Vagina (tissue), 2 donors: ENCODE results near the gene COX14. TPM values are rescaled to one million over a fixed set of nuclear protein-coding genes. Genes with fewer than 3 reads are reported as not detected.
"Not testable (repeated sequence)": the region's sequence is repeated elsewhere in the genome, so short reads cannot be mapped to it uniquely, and the experiment has no call there.

Experiments
- DNase-seq, 2 donors: peaks; one replicate each; pipeline ENCODE4 v3.0.0-alpha.2; 2017; ENCODE audit errors: extremely low spot score in 2 of 2
- H3K27ac ChIP-seq: fragments of 200-600 bp; sonication (generic); one replicate; pipeline ENCODE4 v1.5.1; 2019
- H3K27me3 ChIP-seq: fragments of 200-600 bp; sonication (generic); one replicate; pipeline ENCODE4 v1.5.1; 2019
- H3K36me3 ChIP-seq, 2 donors: fragments of 200-600 bp; sonication (generic); one replicate each; pipeline ENCODE4 v1.5.1; 2017 to 2019
- H3K4me1 ChIP-seq: fragments of 200-600 bp; sonication (generic); one replicate; pipeline ENCODE4 v1.5.1; 2019
- H3K4me3 ChIP-seq, 2 donors: fragments of 200-600 bp; sonication (generic); 1 replicate in 1 of 2; 2 replicates in 1 of 2; pipeline ENCODE4 v1.5.1; 2016 to 2019
- H3K9me3 ChIP-seq: fragments of 200-600 bp; sonication (generic); one replicate; pipeline ENCODE4 v1.5.1; 2019
- POLR2A ChIP-seq, 2 donors: fragments of 450-650 bp; IDR thresholded peaks; one replicate each; pipeline ENCODE4 v1.6.1; 2017; ENCODE audit warnings: antibody characterized with exemption in 2 of 2, mild to moderate bottlenecking in 2 of 2, moderate library complexity in 2 of 2
- POLR2AphosphoS5 ChIP-seq, 2 donors: sonication (generic); formaldehyde crosslinking; IDR thresholded peaks; one replicate each; pipeline ENCODE4 v1.9.0; 2017; ENCODE audit warnings: antibody characterized with exemption in 2 of 2, mild to moderate bottlenecking in 2 of 2, low read depth in 1 of 2; ENCODE audit not compliant: insufficient read depth in 1 of 2
- intact Hi-C: fragments of 100-400 bp; cut with DNase I; formaldehyde crosslinking; loops from one replicate; pipeline ENCODE4 v1.15.1; 2023
- total RNA-seq: library from RNA; depleted of rRNA; stranded (reverse); fragments of >200 nt; gene quantifications from one replicate; pipeline ENCODE4 v1.2.3, GENCODE V29; 2016
- TF ChIP-seq, protein P1 (sequence below), 3 experiments: fragments of 450-650 bp in 2 of 3; fragments of 200-600 bp in 1 of 3; sonication (generic) in 1 of 3; IDR thresholded peaks; one replicate each; pipeline ENCODE4 v1.5.1; 2017 to 2019; ENCODE audit warnings: antibody characterized with exemption in 3 of 3, mild to moderate bottlenecking in 2 of 3, moderate library complexity in 2 of 3

The COX14 gene
- total RNA-seq, 1 donor from 2014 or later = 74.4 TPM

GRCh38 chr12:50078281-50078680 lies 33.8 kb upstream of the COX14 start:
- intact Hi-C loops = loop anchor here (10.0 kb wide), 2 partner anchors 213 to 237 kb away; no protein-coding TSS in a partner anchor
- Histone ChIP-seq H3K4me3 (no peak overlapping the region), H3K9me3 (no peaks in the 10 kb centered on the region), H3K27ac (no peak overlapping the region), H3K27me3 (no peaks in the 10 kb centered on the region), H3K4me1 (peaks cover 16% of the 10 kb centered on the region), H3K36me3 (no peaks in the 10 kb centered on the region)
- DNase-seq = no peak
- TF ChIP-seq, protein P1, sequence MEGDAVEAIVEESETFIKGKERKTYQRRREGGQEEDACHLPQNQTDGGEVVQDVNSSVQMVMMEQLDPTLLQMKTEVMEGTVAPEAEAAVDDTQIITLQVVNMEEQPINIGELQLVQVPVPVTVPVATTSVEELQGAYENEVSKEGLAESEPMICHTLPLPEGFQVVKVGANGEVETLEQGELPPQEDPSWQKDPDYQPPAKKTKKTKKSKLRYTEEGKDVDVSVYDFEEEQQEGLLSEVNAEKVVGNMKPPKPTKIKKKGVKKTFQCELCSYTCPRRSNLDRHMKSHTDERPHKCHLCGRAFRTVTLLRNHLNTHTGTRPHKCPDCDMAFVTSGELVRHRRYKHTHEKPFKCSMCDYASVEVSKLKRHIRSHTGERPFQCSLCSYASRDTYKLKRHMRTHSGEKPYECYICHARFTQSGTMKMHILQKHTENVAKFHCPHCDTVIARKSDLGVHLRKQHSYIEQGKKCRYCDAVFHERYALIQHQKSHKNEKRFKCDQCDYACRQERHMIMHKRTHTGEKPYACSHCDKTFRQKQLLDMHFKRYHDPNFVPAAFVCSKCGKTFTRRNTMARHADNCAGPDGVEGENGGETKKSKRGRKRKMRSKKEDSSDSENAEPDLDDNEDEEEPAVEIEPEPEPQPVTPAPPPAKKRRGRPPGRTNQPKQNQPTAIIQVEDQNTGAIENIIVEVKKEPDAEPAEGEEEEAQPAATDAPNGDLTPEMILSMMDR (IDR thresholded peaks at IDR 0.05) = no peak
- no peak for TF ChIP-seq POLR2AphosphoS5 (IDR thresholded peaks at IDR 0.05; ENCODE audit: insufficient read depth in 1 of 2, low read depth in 1 of 2)

DNA sequence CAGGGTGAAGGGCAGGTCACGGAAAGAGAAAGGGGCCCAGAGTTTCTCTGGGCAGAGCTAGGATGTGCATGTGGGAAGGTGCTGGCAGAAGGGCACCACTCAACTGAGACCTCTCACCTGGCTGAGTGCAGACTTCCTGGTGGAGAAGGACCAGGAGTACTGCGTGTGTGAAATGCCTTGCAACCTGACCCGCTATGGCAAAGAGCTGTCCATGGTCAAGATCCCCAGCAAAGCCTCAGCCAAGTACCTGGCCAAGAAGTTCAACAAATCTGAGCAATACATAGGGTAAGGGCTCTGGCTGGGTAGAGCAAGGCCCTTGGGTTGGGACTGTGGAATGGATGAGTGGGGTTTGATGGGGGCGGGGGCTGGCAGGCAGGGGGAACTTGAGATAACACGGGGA lies 32.3 kb upstream of the COX14 start:
- no peak for DNase-seq
- H3K9me3 ChIP-seq = no peaks in the 10 kb centered on the region
- no peak overlapping the region for H3K27ac ChIP-seq
- no peaks in the 10 kb centered on the region for H3K36me3 ChIP-seq
- TF ChIP-seq POLR2A (IDR thresholded peaks at IDR 0.05) (no peak), POLR2AphosphoS5 (IDR thresholded peaks at IDR 0.05; ENCODE audit: insufficient read depth in 1 of 2, low read depth in 1 of 2) (no peak)
- TF ChIP-seq, protein P1 (IDR thresholded peaks at IDR 0.05) = no peak
- intact Hi-C loops = loop anchor here (10.0 kb wide), 2 partner anchors 215 to 235 kb away; no protein-coding TSS in a partner anchor
- no peaks in the 10 kb centered on the region for H3K27me3 ChIP-seq
- H3K4me1 ChIP-seq = peaks cover 25% of the 10 kb centered on the region
- H3K4me3 ChIP-seq = no peak overlapping the region

GRCh38 chr12:50081096-50081808 lies 30.8 kb upstream of the COX14 start:
- Histone ChIP-seq H3K27me3 (no peaks in the 10 kb centered on the region), H3K27ac (no peak overlapping the region), H3K4me3 (peak overlapping the region in 1 of 2 donors; percentile 11), H3K4me1 (peaks cover 29% of the 10 kb centered on the region), H3K9me3 (no peaks in the 10 kb centered on the region), H3K36me3 (no peaks in the 10 kb centered on the region)
- no peak for TF ChIP-seq POLR2A (IDR thresholded peaks at IDR 0.05)
- TF ChIP-seq POLR2AphosphoS5 (IDR thresholded peaks at IDR 0.05; ENCODE audit: insufficient read depth in 1 of 2, low read depth in 1 of 2) = no peak
- no peak for DNase-seq
- intact Hi-C loops = no loop called here

- Histone ChIP-seq H3K4me3 (no peak overlapping the region), H3K36me3 (peaks cover 0 to 11% of the 10 kb centered on the region in 2 donors), H3K9me3 (no peaks in the 10 kb centered on the region), H3K27me3 (no peaks in the 10 kb centered on the region), H3K27ac (no peak overlapping the region), H3K4me1 (peaks cover 29% of the 10 kb centered on the region)
- intact Hi-C loops = no loop called here
- TF ChIP-seq, protein P1 (IDR thresholded peaks at IDR 0.05) = no peak
- TF ChIP-seq POLR2AphosphoS5 (IDR thresholded peaks at IDR 0.05; ENCODE audit: insufficient read depth in 1 of 2, low read depth in 1 of 2) (no peak), POLR2A (IDR thresholded peaks at IDR 0.05) (no peak)
- DNase-seq = no peak
Observed at GRCh38 chr12:50082644-50083043, 29.4 kb upstream of the COX14 start.

DNA sequence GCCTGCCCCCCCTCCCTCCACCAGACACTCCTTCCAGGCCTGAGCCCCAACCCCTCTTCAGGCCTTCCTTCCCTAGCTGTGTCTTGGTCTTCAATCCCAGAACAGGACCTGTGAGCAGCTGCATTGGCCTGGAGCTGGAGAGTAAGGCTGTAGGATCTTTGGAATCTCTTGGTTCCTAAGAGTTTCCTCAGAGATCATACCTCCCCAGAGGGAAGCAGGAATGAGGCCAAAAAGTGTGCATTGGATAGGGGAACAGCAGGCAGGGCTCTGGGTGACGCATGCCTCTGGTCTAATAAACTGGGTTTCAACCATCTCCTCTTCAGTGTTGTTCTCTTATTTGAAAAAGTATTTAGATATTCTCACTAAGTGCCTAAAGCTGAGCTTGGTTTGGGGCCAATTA lies 28.7 kb upstream of the COX14 start:
- TF ChIP-seq POLR2A (IDR thresholded peaks at IDR 0.05) (no peak), POLR2AphosphoS5 (IDR thresholded peaks at IDR 0.05; ENCODE audit: insufficient read depth in 1 of 2, low read depth in 1 of 2) (no peak)
- TF ChIP-seq, protein P1 (IDR thresholded peaks at IDR 0.05) = no peak

GRCh38 chr12:50084409-50084774 lies 27.6 kb upstream of the COX14 start:
- DNase-seq, H3K27me3 ChIP-seq, H3K9me3 ChIP-seq, intact Hi-C loops: not testable (repeated sequence)
- peak overlapping the region; percentile 85 to 93 for H3K4me3 ChIP-seq
- H3K36me3 ChIP-seq = peaks cover 0 to 28% of the 10 kb centered on the region in 2 donors
- H3K4me1 ChIP-seq = peaks cover 29% of the 10 kb centered on the region
- peak overlapping the region; percentile 96 for H3K27ac ChIP-seq

More for the DNA sequence above, 28.7 kb upstream of the COX14 start:
- no peak for DNase-seq
- intact Hi-C loops = no loop called here
- Histone ChIP-seq H3K36me3 (peaks cover 0 to 17% of the 10 kb centered on the region in 2 donors), H3K4me3 (no peak overlapping the region), H3K4me1 (peaks cover 29% of the 10 kb centered on the region), H3K9me3 (no peaks in the 10 kb centered on the region), H3K27me3 (no peaks in the 10 kb centered on the region), H3K27ac (no peak overlapping the region)
